GM19467 (cell line): ENCODE results near the gene LNPK.
"Not testable (repeated sequence)": the region's sequence is repeated elsewhere in the genome, so short reads cannot be mapped to it uniquely, and the experiment has no call there.

ENCODE experiments used
- ATAC-seq: cut with Tn5 transposase; IDR thresholded peaks from one replicate; pipeline ENCODE4 v1.9.1; 2021; ENCODE audit warnings: mild to moderate bottlenecking, moderate library complexity; ENCODE audit not compliant: unreplicated experiment

Gene LNPK

DNA sequence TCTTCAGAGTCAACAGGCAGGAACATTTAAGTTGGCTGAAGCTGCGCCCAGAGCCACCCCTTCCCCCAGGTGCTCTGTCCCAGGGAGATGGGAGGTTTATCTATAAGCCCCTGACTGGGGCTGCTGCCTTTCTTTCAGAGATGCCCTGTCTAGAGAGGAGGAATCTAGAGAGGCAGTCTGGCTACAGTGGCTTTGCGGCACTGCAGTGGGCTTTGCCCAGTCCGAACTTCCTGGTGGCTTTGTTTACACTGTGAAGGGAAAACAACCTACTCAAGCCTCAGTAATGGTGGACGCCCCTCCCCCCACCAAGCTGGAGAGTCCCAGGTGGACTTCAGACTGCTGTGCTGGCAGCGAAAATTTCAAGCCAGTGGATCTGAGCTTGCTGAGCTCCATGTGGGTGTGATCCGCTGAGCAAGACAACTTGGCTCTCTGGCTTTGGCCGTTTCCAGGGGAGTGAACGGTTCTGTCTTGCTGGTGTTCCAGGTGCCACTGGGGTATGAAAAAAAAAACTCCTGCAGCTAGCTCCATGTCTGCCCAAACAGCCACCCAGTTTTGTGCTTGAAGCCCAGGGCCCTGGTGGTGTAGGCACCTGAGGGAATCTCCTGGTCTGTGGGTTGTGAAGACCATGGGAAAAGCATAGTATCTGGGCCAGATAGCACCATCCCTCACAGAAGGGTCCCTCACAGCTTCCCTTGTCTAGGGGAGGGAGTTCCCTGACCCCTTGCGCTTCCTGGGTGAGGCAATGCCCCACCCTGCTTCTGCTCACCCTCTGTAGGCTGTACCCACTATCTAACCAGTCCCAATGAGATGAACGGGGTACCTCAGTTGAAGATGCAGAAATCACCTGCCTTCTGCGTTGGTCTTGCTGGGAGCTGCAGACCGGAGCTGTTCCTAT lies 88.0 kb downstream of the LNPK start:
- not testable (repeated sequence) for ATAC-seq

DNA sequence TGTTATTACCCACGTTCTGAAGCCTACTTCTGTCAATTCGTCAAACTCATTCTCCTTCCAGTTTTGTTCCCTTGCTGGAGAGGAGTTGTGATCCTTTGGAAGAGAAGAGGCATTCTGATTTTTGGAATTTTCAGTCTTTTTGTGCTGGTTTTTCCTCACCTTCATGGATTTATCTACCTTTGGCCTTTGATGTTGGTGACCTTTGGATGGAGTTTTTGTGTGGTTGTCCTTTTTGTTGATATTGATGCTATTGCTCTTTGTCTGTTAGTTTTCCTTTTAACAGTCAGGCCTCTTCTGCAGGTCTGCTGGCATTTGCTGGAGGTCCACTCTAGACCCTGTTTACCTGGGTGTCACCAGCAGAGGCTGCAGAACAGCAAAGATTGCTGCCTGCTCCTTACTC lies 88.8 kb downstream of the LNPK start:
- ATAC-seq = not testable (repeated sequence)

DNA sequence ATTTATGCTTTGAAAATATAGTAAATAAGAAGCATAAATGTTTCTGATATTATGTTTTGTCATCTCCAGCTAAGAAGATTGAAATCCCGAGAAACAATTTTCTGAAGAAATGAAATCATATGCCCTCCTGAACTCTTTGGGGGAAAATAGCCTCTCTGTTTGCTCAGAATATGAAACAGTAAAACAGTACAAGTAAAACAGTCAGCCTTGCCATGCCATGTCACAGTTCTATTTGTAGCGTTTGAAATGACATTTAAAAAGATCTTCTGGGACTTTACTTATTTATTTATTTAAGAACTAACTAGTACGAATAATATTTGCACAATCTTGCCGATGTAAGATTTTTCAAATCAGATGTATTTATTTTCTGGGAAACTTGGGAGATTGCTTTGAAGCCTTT lies 98.0 kb downstream of the LNPK start:
- no peak for ATAC-seq

DNA sequence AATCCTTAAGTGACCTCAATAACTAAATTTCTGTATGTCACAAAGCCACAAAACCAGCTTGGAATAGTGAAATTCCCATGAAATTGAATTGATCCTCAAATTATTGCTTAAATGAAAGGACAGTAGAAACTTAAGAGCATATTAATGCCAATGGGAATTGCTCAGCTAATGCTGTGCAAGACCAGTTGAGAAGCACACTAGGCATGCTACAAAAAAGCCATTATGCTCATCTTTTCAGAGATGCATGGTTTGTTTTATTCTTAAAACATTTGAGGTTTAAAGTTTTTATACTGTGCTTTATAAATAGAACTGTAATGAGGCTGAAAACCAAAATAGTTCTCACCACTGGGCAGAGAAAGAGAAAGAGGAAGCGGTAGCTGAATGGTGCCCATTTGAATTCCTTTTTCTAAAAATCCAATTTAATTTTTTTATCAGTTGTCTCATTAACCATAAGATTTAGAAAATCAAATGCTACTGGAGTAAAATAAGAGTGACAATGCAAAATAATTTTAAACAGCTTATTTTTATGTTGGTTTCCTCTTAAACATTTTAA lies 98.6 kb downstream of the LNPK start:
- ATAC-seq = no peak

DNA sequence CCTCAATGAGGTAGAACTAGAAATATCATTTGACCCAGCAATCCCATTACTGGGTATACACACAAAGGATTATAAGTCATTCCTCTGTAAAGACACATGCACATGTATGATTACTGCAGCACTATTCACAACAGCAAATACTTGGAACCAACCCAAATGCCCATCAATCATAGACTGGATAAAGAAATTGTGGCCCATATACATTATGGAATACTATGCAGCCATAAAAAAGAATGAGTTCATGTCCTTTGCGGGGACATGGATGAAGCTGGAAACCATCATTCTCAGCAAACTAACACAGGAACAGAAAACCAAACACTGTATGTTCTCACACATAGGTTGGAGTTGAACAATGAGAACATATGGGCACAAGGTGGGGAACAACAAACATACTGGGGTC lies 106.1 kb downstream of the LNPK start:
- not testable (repeated sequence) for ATAC-seq

DNA sequence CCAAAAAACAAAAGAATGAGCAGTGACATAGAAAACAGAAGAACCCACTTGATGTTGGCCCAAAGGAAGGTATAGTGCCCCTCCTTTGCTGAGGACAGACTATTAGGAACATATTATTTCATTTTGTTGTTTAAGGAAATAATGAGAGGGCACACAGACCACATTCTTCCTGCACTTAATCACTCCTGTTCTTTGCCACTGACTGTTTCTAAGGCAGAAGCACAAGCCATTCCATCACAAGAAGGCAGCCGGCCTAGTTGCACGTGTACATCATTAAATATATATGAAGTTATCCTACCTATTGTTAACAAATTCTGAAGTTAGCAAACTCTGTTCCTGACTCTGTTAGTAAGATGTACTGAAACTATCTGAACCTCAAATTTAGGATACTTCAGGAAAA lies 110.0 kb downstream of the LNPK start:
- ATAC-seq = no peak

DNA sequence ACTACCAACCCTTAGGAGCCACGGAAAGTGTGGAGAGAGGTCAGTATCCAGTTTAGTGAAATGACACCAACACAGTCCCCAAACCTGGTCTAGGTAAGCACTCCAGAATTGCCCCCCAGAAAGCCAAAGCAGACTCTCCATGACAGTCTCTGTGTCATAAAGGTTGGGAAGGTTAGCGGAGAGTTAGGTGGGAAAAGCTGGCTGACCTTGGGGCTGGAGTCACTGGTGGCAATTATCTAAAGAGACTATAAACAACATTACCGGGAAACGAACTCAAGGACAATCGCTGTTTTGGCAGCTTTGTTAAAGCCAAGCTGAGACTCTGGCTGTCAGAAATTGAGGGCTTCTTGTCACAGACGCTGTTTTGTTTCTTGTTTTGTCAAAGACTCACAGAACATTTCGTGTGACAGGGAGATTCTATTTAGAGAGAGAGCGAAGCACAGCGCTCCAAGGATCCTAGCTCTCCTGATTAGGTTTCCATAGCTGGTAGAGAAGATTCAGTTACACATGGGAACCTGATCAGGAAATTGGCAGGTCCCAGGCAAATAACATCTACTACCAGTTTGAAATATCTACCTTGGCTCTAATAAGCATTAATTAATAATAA lies 111.3 kb downstream of the LNPK start:
- no peak for ATAC-seq

DNA sequence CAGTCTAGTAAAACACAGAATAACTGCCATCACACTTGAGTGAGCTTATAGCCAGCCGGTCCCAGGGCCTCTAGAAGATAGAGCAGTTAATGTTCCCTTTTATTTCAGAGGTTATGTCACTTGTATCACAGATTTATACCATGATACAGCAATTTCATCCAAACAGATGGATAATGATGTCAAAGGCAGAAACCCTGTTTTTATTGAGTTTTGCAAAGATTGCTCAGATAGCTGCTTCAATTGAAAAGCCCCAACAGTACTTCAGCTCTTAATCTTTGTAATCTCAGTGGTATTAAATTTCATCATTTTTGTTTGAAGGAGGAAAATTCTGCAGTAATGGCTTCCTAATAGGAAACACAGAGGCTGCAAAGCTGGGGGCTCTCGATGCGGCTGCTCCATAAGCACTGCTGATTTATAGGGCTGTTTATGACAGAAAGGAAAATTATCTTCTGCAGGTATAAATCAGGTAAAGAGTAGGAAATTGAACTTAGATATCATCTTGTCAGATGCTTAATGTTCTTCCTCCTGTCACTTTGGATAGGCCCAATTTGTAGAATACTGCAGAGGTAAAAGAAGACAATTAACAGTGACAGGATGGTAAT lies 112.3 kb downstream of the LNPK start:
- ATAC-seq = no peak

DNA sequence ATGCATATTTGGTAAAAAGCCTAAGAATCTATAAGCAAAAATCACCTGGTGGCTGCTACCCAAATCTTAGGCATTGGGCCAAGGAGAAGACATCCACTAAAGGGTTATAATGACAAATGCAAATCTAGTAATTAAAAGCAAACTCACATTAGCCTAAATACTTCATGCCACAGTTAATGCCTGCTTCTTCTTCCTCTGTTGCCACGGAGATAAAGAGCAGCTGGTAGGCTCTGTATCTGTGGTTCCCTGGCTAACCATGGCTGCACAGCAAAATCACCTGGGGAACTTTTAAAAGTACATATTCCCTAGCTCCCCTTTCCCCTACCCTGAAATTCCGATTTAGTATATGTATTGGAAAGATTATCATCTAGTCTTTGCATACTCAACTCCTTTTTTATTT lies 114.3 kb downstream of the LNPK start:
- ATAC-seq = no peak

DNA sequence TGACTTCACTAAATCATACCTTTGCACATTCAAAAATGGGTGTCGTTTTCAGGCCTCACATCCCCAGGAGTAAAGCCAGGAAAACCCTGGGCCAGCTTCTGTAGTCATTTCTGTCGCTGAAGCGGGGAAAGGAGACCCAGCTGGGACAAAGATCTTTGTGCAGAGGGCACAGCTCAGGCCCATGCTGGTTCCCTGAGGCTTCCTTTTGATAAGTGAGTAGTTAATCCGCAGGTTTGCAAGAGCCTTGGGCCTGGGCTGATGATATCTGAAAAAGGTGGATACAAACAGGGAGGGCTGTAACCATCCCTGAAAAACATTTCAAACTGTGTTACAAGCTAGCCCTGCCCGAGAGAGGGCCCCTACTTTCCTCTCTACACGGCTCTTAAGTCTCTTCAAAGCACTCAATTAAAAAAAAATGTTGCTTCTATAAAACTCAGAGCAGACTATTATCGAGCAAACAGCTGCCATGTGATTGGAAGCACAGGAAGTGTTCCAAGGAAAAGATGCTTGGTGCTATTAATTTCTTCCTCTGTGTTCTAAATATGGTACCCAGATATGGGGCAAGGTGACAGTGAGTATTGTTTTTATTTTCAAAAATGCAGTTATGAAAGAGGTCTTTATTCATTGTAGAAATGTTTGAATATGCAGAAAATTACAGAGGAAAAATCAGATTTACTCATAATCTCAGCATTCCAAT lies 117.2 kb downstream of the LNPK start:
- no peak for ATAC-seq

DNA sequence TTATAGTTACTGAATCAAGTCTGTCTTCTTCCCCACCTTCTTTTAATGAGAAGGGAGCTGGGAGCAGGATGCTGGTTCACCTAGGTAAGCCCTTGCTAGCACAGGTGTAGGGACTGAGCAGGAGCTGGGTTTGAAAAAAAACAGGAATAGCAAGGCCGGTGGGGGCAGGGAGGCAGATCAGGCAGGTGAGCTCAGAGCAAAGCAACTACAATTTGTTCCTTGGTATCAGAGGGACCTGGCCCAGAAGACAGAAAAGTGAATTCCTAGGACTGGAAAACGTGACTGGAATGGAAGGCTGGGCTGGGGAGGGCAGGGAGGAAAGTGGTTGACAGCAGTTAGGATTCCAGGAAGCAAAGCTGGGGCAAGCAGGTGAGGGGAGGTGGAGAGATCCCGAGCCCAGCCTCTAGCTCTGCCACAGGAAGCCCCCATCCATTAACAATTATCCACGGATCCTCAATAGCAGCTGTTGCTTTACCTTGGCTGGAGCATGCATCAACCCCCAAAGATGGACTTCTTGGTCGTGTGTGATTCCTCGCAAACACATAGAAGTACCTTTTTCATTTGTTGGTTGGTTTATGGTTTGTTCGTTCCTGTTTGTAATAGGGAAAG lies 118.4 kb downstream of the LNPK start:
- ATAC-seq = no peak

DNA sequence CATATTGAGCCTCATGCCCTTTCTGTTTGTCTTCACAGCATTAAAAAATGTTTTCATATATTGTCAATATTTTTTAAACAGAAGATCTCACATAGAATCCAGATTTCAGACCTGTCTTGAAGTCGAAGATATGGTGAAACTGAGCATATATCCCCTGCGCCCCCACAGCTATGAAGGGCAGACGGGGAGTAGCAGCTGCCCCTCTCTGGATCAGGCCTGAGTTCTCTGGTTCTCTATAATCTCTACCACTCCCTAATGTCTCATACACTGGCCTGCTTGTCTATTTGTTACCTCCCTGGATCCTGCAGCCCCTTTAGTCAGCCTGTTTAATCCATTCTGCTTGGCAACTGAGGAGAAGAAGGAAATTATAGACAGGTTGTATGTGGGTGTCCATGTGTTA lies 122.4 kb downstream of the LNPK start:
- no peak for ATAC-seq

DNA sequence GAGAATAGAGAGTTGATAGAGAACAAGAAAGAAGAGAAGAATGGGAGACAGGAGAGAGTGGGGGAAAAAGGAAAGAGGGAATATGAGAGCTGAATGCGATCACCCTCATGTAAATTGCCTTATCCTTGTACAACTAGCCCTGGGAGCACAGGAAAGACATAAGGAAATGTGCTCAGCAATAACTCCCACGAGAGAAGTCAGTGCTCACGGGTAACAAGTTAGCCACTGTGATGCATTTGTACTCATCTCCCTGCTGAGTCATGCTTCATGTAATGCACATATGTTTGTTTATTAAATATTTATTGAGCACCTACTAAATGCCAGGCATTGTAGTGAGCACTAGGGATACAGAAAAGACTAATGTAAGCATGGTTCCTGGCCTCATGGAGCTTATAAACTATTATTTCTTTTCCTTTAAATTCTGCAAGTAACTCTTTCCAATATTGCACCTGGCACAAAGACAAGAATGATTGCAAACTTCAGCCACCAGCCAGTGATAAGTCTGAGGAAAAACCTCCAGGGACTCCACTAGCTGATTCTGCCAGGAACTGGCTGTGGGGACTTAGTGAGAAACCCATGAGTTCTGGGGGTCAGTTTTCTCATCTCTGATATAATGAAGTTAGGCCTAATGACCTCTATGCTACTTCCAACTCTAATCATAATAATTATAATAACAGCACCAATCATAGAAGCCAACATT lies 124.1 kb downstream of the LNPK start:
- ATAC-seq = no peak

DNA sequence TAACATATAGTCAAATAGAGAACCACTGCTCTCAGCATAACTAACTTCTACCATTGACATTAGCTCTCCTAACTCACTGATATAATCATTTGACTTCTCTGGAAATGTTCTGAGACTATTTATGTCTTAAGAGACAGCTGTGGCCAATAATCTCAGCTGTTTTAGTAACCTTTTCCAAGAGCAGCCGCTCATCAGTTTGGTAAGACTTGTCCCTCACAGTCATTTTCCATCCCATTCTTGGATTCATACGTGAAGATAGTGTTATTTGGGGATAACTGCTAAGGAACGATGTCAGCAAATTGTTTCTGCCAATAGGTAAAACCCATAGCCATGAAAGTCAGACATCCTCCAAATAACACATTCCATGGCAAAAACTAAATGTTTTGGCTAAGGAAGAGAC lies 127.8 kb downstream of the LNPK start:
- no peak for ATAC-seq
